HG02588 (cell line): Measurements from ENCODE around the gene PELI1.
"Not testable (repeated sequence)": the region's sequence is repeated elsewhere in the genome, so short reads cannot be mapped to it uniquely, and the experiment has no call there.

Experiments used
- ATAC-seq: cut with Tn5 transposase; IDR thresholded peaks from one replicate; pipeline ENCODE4 v1.9.1; 2021; ENCODE audit warnings: mild to moderate bottlenecking, moderate library complexity; ENCODE audit not compliant: unreplicated experiment

PELI1 gene

DNA sequence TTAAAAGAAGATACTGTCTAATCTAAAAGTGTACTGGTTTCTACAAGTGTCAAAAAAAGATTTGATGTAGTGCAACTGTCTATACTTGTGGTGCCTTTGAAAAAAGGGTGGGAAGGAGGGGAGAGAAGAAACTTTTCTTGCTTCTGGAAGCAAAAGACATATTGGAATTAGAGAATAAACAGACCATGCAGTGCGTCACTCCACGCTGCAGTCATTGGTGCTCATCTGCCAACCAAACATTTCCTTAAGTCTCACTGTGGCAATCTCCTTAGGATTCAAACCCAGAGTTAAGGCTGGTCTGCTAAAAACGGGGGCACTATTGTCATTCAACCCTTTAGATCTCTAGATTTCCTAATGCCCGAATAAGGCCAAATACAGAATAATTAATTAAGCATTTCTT is 50.9 kb downstream of the PELI1 start:
- no peak for ATAC-seq

DNA sequence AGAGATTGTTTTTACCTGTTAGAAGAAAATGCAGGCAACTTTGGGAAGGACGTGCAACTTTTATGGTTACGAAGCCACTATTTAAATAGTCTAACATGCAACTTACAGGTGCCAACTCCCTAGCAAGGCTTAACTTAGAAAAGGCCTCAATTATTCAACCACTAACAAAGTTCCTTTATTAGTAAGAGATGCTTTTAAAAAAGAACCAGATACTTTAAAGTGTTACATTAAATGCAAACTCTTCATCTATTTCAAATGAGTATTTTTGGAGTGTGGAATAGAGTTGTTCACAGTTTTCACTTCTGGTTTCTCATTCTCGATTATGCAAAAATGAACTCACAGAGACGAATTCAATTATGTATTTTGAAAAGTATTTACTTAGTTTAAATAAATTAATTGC is 51.7 kb downstream of the PELI1 start:
- ATAC-seq: peak; percentile 69

DNA sequence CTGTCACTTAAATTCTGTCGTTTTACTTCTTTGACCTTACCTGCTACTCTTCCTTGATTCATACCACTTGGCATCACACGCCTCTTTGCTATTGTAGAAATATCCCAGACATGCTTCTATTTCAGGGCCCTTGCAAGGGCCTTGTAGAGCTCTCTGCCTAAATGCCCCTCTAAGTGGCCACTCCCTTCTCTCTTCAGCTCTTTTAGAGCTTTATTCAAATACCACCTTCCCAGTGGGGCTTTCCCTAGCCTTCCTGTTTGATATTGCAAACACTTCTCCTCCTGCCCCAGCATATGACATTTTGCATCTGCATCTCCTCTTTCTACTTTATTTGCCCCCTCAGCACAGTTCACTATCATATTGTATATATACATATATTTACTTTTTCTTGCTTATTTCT is 54.0 kb downstream of the PELI1 start:
- peak; percentile 45 for ATAC-seq

DNA sequence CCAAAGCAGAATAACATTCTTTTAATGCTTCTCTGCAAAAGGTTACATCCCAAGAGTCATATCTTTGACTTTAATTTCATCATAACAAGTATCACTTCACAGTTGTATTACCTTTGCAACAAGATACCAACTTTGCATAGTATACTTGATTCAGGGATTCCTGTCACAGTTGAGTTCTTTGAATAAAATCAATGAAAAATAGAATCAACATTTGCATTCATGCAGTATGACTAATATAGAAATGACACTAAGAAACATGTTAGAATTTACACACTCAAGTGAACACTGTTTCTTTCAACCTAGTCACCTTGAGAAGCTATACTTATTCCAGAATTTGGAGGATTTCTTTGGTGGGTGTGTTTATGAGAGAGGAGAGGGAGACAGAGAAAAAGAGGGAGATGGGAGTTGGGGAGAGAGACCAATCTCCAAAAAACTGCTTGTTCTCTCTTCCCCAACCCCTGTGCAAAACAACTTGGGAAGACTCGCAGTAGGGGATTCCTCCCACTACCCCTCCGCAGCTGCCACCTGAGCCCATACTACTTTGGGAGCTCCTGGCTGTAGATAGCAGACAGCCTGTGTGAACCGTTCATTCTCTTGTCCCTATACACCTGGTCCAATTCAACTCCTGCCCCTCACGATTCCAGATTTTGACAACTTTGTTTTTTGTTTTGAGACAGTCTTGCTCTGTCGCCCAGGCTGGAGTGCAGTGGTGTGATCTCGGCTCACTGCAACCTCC is 57.7 kb downstream of the PELI1 start:
- ATAC-seq: no peak

DNA sequence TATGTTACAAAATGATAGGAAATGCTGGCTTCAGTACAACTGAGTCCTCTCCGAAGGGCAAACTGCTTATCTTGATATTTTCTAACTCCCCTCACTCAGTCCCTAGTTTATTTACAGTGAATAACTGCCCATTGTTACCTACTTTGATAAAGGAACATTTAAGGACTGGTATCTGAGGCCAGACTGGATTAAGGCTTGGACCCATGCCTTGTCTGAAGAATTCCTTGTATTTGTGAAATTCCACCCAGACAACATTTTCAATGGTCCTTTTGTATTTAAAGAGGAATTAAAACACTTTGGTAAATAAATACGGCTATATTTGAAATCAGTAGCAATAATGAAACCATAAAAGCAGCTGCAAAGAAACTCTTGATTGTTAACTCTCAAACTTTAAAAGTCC is 58.3 kb downstream of the PELI1 start:
- ATAC-seq: no peak

DNA sequence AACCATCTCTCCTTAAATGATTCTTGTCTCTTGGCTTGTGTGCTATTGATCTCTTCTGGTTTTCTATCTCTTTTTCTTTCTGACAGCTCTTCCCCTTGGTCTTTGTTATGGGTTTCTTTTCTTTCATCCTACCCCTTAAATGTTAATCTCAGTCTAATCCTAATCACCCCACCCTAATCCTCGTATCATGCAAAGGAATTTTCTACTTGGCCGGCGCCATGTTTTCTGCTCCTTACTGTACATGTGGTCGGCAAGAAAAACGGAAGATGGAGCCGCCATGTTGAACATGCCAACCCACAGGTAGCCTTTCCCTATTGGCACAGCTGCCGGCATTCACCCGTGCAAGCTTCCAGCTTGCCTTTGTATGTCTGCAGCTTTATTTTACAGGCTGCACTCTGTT is 63.2 kb downstream of the PELI1 start:
- ATAC-seq: no peak

DNA sequence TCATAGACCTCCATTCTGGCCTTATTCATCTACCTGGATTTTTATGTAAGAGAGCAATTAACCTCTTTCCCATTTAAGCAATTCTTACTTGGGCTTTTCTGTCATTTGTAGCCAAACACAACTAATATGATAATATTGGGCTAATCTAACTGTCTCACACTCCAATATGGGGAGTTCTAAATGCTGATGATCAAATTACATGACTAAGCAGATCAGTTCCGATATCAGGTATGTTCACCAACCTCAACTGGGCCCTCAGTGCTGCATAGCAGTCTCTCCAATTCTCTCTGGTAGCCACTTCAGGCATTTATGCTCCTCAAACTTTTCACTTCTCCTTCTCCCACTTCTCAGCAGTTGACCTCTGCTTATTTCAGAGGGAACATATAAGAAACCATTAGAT is 64.0 kb downstream of the PELI1 start:
- no peak for ATAC-seq

- ATAC-seq: not testable (repeated sequence)
These were observed 64.5 kb downstream of the PELI1 start for GRCh38 chr2:64079688-64080087.

DNA sequence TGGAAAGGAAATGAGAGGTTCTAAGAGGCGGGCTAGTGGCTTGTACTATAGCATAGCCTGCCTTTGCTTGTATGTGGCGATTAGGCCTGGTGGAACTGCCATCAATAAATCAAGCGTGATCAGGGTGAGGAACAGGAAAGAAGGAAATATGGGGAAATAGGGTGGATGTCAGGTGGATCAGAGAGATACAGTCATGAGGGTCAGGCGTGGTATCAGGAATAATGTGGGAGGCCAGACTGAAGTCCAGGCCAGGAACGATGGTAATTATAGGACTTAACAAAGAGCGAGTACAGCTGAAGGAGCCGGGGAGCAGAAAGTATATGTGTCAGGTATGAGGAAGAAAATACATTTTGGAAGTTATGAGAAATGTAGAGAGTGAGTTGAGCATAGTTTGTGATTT is 67.4 kb downstream of the PELI1 start:
- not testable (repeated sequence) for ATAC-seq

GRCh38 chr2:64074616-64075015 is 69.6 kb downstream of the PELI1 start:
- ATAC-seq: not testable (repeated sequence)

DNA sequence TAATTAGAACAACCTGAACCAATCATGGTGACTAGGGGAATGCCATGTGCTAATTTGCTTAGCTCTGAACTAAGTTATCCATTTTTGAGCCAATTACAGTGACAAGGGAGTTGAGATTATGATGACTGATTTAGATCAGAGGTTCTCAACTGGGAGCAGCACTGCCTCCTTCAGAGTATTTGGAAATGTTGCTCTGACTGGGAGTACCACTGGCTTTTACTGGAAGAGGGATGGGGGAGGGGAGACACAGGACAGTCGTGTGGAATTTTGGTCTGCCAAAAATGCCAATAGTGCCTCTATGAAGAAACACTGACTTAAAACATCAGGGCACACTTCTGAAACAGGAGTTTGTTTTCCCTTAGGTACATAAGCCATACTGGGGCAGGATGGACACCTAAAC is 76.9 kb downstream of the PELI1 start:
- ATAC-seq: no peak

GRCh38 chr2:64065516-64065915 is 78.7 kb downstream of the PELI1 start:
- no peak for ATAC-seq

DNA sequence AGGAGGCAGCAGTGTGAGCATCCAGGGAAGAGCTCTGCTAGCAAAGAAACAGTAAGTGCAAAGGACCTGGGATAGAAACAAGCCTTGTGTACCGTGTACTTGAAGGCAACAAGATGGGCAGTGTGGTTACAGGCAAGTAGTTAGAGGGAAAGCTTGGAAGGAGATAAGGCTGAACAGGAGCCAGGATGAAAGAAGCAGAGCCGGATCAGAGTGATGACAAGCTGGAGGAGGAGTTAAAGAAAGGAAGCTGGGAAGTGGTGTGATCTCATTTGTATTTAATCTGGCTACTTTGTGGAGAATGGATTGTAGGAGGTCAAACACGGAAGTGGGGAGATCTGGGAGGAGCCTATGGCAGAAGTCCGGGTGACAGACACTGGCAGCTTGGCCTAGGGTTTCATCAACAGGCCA is 80.3 kb downstream of the PELI1 start:
- ATAC-seq: no peak

- no peak for ATAC-seq
These were observed 80.8 kb downstream of the PELI1 start for GRCh38 chr2:64063454-64063853.

- ATAC-seq: peak; percentile 53
These were observed 81.4 kb downstream of the PELI1 start for GRCh38 chr2:64062840-64063239.

GRCh38 chr2:64059270-64059669 is 85.0 kb downstream of the PELI1 start:
- ATAC-seq: no peak

GRCh38 chr2:64056021-64056420 is 88.2 kb downstream of the PELI1 start:
- no peak for ATAC-seq

GRCh38 chr2:64054161-64054915 is 89.9 kb downstream of the PELI1 start:
- ATAC-seq: no peak

DNA sequence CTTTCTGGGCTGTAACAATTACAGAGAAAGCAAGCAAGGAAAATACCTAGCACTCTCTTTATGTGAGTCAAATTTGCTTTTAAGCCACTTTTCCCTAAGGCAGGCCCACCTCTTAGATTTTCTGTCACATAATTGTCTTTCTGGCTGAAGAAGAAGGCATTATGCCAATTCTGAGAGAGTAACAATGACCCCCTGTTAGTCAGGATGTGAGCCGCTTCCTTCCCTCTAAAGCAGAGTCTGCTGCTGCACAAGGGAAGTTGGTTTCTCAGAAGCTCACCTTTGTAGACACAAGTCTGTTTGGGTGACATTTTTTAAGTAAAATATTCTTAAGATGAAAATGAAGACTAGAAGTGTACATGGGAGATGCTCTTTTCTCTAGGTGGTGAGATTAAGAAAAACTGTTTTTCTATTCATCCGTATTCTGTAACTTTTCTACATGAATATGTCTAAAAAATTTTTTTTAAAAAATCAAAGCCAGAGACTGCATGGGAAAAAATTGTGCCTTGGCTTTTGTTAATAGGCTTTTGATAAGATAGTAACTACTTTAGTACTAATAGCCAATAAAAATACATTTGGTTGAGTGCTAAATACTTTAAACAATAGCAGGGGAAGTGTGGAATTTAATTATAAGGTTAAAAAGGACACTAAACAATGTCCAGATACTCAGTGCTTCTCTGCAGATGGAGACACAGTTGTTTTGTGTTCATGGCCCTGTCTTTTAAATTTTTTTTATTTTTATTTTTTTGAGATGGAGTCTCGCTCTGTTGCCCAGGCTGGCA is 91.6 kb downstream of the PELI1 start:
- no peak for ATAC-seq

DNA sequence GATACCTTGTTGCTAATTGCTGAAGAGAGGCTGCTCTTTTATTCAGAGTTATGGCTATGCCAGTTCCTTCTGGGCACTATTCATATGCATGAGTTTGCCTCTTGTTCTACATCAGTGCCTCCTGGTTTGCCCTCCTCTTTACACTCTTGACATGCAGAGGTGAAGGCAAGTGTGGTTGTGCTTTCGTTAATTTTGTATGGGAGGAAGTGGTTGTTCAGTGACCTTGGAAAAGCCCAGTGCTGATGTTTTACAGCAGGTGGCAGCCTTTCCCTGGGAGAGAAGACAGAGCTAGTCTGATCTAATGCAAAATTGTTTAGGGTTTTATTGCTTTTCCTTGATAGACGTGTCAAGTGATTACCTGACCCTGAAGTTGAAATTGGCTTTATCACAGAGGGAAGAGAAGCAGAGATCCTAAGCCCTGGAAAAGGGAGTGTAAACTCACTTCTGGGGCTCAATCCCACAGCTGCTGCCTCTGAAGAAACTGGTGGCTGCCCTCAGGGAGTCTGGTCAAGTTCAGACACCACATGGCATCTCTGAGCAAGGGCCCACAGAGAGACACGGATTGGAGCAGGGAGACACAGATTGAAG is 94.5 kb downstream of the PELI1 start:
- peak; percentile 84 for ATAC-seq

GRCh38 chr2:64045938-64046337 is 98.3 kb downstream of the PELI1 start:
- ATAC-seq: no peak
